ENCODE results near the gene LRP1B. TPM values are rescaled to one million over a fixed set of nuclear protein-coding genes. Genes with fewer than 3 reads are reported as not detected.

LRP1B gene
- total RNA-seq, 4 donors from 2014 or later, result 0.85 to 3.3 (median 1.1) TPM; not detected in 1

DNA sequence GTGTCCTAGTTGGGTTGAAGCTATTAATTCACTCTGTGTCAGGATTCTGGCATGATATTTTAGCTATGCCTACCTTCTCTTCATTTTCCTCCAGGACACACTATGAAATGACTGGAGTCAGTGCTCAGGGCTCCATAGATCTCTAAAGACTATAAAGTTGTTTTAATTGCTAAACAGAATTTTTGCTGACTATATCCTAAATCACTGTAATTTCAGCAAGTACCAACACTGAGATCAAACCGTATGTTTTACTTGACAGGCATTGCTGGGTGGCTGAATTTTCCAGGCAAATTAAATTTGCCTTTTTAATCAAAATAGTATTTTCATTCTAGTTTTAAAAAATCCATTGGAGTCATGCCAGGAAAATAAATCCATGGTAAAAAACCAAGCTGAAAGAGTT lies 138.1 kb downstream of the LRP1B start:
- H3K9me3 ChIP-seq, result no peaks in the 10 kb centered on the region
- H3K4me1 ChIP-seq, result no peaks in the 10 kb centered on the region
- no peak overlapping the region for H3K27ac ChIP-seq
- no peaks in the 10 kb centered on the region for H3K27me3 ChIP-seq
- no peak overlapping the region for H3K4me3 ChIP-seq
- TF ChIP-seq, protein P1, sequence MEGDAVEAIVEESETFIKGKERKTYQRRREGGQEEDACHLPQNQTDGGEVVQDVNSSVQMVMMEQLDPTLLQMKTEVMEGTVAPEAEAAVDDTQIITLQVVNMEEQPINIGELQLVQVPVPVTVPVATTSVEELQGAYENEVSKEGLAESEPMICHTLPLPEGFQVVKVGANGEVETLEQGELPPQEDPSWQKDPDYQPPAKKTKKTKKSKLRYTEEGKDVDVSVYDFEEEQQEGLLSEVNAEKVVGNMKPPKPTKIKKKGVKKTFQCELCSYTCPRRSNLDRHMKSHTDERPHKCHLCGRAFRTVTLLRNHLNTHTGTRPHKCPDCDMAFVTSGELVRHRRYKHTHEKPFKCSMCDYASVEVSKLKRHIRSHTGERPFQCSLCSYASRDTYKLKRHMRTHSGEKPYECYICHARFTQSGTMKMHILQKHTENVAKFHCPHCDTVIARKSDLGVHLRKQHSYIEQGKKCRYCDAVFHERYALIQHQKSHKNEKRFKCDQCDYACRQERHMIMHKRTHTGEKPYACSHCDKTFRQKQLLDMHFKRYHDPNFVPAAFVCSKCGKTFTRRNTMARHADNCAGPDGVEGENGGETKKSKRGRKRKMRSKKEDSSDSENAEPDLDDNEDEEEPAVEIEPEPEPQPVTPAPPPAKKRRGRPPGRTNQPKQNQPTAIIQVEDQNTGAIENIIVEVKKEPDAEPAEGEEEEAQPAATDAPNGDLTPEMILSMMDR (IDR thresholded peaks at IDR 0.05), result no peak
- no peak for TF ChIP-seq POLR2A (IDR thresholded peaks at IDR 0.05)
- no peaks in the 10 kb centered on the region for H3K36me3 ChIP-seq
- DNase-seq, result no peak

DNA sequence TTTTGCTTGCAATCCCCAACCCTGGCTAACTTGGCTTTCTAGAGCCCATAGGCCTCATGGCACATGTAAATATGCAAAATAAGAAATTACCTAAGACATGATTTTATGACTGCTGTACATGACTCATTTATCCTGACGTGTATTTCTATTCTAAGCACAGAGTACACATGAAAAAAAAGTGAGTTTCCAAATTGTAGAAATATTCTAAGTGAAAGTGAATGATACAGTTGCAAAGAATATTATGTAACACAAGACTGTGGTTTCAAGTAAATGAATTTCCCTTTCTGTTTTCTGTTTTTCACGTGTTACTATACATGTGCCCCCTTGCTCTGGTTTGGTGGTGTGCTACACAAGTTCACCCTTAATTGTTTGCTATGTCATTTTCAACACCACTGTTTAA lies 162.4 kb downstream of the LRP1B start:
- H3K27me3 ChIP-seq, result no peaks in the 10 kb centered on the region
- no peaks in the 10 kb centered on the region for H3K9me3 ChIP-seq
- no peak overlapping the region for H3K27ac ChIP-seq
- H3K36me3 ChIP-seq, result no peaks in the 10 kb centered on the region
- no peak overlapping the region for H3K4me3 ChIP-seq
- no peak for TF ChIP-seq POLR2A (IDR thresholded peaks at IDR 0.05)
- TF ChIP-seq, protein P1 (IDR thresholded peaks at IDR 0.05), result no peak
- no peaks in the 10 kb centered on the region for H3K4me1 ChIP-seq
- no peak for DNase-seq

DNA sequence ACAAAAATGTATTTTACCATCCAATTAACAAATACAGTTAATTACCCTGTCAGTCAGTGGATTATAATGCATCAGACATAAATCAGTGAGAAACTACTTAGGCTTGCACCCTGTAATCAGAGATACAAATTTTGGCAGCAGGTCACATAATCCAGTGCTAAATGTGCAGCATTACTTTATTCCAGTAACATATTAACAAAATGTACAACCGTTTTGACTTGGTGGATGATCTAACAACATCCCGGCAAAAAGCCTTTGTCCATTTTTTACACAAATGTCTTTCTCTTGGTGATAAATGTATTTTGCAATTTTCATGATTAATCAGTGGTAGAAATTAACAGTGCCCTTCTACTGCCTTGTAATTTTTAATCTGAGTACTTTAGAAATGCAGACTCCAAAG lies 162.8 kb downstream of the LRP1B start:
- no peaks in the 10 kb centered on the region for H3K9me3 ChIP-seq
- TF ChIP-seq, protein P1 (IDR thresholded peaks at IDR 0.05), result no peak
- TF ChIP-seq POLR2A (IDR thresholded peaks at IDR 0.05), result no peak
- no peaks in the 10 kb centered on the region for H3K27me3 ChIP-seq
- no peak overlapping the region for H3K27ac ChIP-seq
- H3K36me3 ChIP-seq, result no peaks in the 10 kb centered on the region
- DNase-seq, result no peak
- H3K4me3 ChIP-seq, result no peak overlapping the region
- H3K4me1 ChIP-seq, result no peaks in the 10 kb centered on the region

DNA sequence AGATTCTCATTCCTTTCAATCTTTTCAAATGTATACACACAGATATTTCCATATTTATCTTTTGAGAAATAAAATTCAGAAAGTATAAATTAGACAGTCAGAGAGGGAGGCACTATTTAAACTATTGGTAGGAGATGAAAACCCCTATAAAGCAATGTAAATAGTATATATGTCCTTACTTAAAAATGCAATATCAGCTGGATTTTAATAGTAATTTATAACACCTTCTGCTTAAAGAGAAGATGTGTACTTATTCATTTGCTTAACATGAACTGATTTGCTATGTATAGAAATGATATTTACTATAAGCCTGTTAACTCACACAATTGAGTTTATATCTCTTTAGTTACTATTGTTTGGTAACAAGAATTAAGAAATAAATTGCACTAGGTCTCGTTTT lies 163.3 kb downstream of the LRP1B start:
- H3K27me3 ChIP-seq, result no peaks in the 10 kb centered on the region
- no peaks in the 10 kb centered on the region for H3K4me1 ChIP-seq
- H3K4me3 ChIP-seq, result no peak overlapping the region
- no peaks in the 10 kb centered on the region for H3K36me3 ChIP-seq
- no peak for DNase-seq
- H3K9me3 ChIP-seq, result no peaks in the 10 kb centered on the region
- TF ChIP-seq, protein P1 (IDR thresholded peaks at IDR 0.05), result no peak
- no peak for TF ChIP-seq POLR2A (IDR thresholded peaks at IDR 0.05)
- no peak overlapping the region for H3K27ac ChIP-seq

DNA sequence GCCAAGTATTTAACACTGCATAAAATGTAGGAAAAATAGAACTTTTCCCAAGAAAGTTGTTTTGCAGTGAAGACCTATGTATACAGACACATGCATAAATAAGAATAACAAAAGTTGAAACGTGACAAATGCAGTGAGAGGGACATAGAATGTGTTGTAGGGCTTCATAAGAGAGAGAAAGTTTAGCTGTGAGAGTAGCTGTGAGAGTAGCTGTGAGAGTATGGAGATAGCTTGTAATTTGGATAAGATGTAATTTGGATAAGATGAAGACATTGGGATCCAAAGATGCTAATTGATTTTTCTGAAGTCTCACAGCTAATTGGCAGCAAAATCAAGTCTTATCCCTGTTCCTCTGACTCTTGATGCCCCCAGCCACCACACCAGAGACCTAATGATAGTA lies 170.9 kb downstream of the LRP1B start:
- no peaks in the 10 kb centered on the region for H3K4me1 ChIP-seq
- no peak for DNase-seq
- H3K9me3 ChIP-seq, result no peaks in the 10 kb centered on the region
- H3K27ac ChIP-seq, result no peak overlapping the region
- H3K4me3 ChIP-seq, result no peak overlapping the region
- H3K27me3 ChIP-seq, result no peaks in the 10 kb centered on the region
- TF ChIP-seq, protein P1 (IDR thresholded peaks at IDR 0.05), result no peak
- TF ChIP-seq POLR2A (IDR thresholded peaks at IDR 0.05), result no peak
- H3K36me3 ChIP-seq, result no peaks in the 10 kb centered on the region

DNA sequence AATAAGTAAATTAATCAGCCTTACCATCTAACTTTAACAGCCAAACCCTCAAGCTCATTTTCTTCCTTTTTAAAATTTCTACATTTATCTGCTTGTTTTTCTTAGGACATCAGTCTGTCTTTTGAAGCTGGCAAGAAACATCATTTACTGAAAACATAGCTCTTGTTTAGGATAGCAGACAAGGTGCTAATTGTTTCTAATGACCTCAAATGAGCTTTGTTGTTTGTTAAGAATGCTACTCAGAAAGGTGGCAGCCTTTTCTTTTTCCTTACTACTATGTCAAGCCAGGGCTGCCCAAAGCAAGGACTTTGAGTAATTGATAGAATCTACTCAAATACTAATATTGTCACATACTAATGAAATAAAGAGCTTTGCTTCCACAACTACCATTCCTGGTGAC lies 171.8 kb downstream of the LRP1B start:
- TF ChIP-seq, protein P1 (IDR thresholded peaks at IDR 0.05), result no peak
- TF ChIP-seq POLR2A (IDR thresholded peaks at IDR 0.05), result no peak
- no peaks in the 10 kb centered on the region for H3K9me3 ChIP-seq
- H3K27ac ChIP-seq, result no peak overlapping the region
- no peaks in the 10 kb centered on the region for H3K4me1 ChIP-seq
- no peaks in the 10 kb centered on the region for H3K27me3 ChIP-seq
- no peaks in the 10 kb centered on the region for H3K36me3 ChIP-seq
- H3K4me3 ChIP-seq, result no peak overlapping the region
- no peak for DNase-seq

Data from Peyer's patch (tissue), 4 donors.